GM12878 (cell line): ENCODE measurements around the gene MAPKBP1. TPM values are rescaled to one million over a fixed set of nuclear protein-coding genes. Genes with fewer than 3 reads are reported as not detected.

ENCODE experiments used
- ATAC-seq: fragments of 200-7000 bp; cut with Tn5 transposase; 3 replicates; pipeline ENCODE4 v1.9.1; 2020; ENCODE audit warnings: mild to moderate bottlenecking, moderate library complexity
- BruUV-seq: library from RNA; stranded (reverse); fragments of 400-500 nt; replicated peaks from 2 replicates; lab custom pipeline; 2021; lab: Mats Ljungman, UMichigan
- CTCF ChIA-PET: fragments of 300-600 bp; sonication (Branson Sonifier 250); formaldehyde crosslinking; extraction: SDS; loops from one replicate; lab custom pipeline; 2021; ENCODE audit warnings: inconsistent platforms; lab: Yijun Ruan, JAX
- POLR2A ChIA-PET: fragments of 350-600 bp; formaldehyde crosslinking; extraction: SDS; loops from one replicate; lab custom pipeline; 2021; ENCODE audit warnings: inconsistent platforms; lab: Charles Lee
- RAD21 ChIA-PET: fragments of 300-600 bp; sonication (Branson Sonifier 250); formaldehyde crosslinking; loops from one replicate; lab custom pipeline; 2023; ENCODE audit warnings: antibody characterized with exemption; ENCODE audit not compliant: unreplicated experiment; lab: Charles Lee
- SMC1A ChIA-PET: fragments of 300-600 bp; sonication (Branson Sonifier 250); formaldehyde crosslinking; loops from one replicate; lab custom pipeline; 2023; ENCODE audit not compliant: unreplicated experiment, uncharacterized antibody; lab: Charles Lee
- DNase-seq: peaks from one replicate; pipeline ENCODE4 v3.0.0-alpha.2; 2011; ENCODE audit warnings: low read depth, low spot score
- FAIRE-seq: peaks from 3 replicates; lab custom pipeline; 2011; peaks lifted over from hg19 to GRCh38; lab: Jason Lieb, UNC
- H2AFZ ChIP-seq: 2 replicates; pipeline ENCODE4 v1.6.0; 2011; ENCODE audit warnings: low read depth, low read length, control low read depth; ENCODE audit not compliant: control insufficient read depth
- H3K27ac ChIP-seq: 2 replicates; pipeline ENCODE4 v1.5.1; 2011; ENCODE audit warnings: control low read depth; ENCODE audit not compliant: control insufficient read depth, insufficient read depth
- H3K27me3 ChIP-seq, 2 experiments: replicated peaks in 1 of 2; 2 replicates each; pipeline versions ENCODE4 v1.6.0 to v1.6.1; 2011; ENCODE audit warnings: low read length in 1 of 2; ENCODE audit not compliant: control insufficient read depth in 2 of 2, insufficient read depth in 2 of 2
- H3K36me3 ChIP-seq, 2 experiments: 2 replicates each; pipeline ENCODE4 v1.5.1; 2011; ENCODE audit warnings: low read length in 1 of 2; ENCODE audit not compliant: control insufficient read depth in 2 of 2, insufficient read depth in 2 of 2
- H3K4me1 ChIP-seq: 2 replicates; pipeline ENCODE4 v1.6.1; 2011; ENCODE audit warnings: mild to moderate bottlenecking, low read length, moderate library complexity, mixed read lengths; ENCODE audit not compliant: control insufficient read depth, insufficient read depth
- H3K4me2 ChIP-seq: 2 replicates; pipeline ENCODE4 v1.6.0; 2011; ENCODE audit warnings: control low read depth; ENCODE audit not compliant: control insufficient read depth, insufficient read depth
- H3K4me3 ChIP-seq: fragments of 200-600 bp; sonication (generic); 2 replicates; pipeline ENCODE4 v1.5.1; 2016
- H3K79me2 ChIP-seq: 2 replicates; pipeline ENCODE4 v1.6.0; 2011; ENCODE audit warnings: low read length; ENCODE audit not compliant: control insufficient read depth, insufficient read depth
- H3K9ac ChIP-seq: 2 replicates; pipeline ENCODE4 v1.8.0; 2011; ENCODE audit warnings: low read length, control low read depth, mixed read lengths; ENCODE audit not compliant: control insufficient read depth, insufficient read depth
- H3K9me3 ChIP-seq: replicated peaks from 3 replicates; pipeline ENCODE4 v1.5.1; 2011; ENCODE audit warnings: mild to moderate bottlenecking, low read length; ENCODE audit not compliant: control insufficient read depth, insufficient read depth
- H4K20me1 ChIP-seq: 2 replicates; pipeline ENCODE4 v1.6.0; 2011; ENCODE audit not compliant: control insufficient read depth, insufficient read depth
- ATF3 ChIP-seq: IDR thresholded peaks from 2 replicates; pipeline ENCODE4 v1.6.1; 2011; ENCODE audit warnings: low read depth, mild to moderate bottlenecking, low read length, moderate library complexity, borderline replicate concordance; ENCODE audit errors: extremely low read depth
- FOXK2 ChIP-seq: fragments of 450-650 bp; IDR thresholded peaks from 2 replicates; pipeline ENCODE4 v1.6.1; 2017; ENCODE audit warnings: mild to moderate bottlenecking, moderate library complexity
- POLR2AphosphoS2 ChIP-seq: IDR thresholded peaks from 2 replicates; pipeline ENCODE4 v1.6.1; 2011; ENCODE audit warnings: low read depth, mild to moderate bottlenecking, low read length, improper control_type of control experiment, moderate library complexity
- TCF12 ChIP-seq: IDR thresholded peaks from 2 replicates; pipeline ENCODE4 v1.6.1; 2011; ENCODE audit warnings: low read depth, mild to moderate bottlenecking, low read length
- ZNF207 ChIP-seq: fragments of 450-650 bp; IDR thresholded peaks from 2 replicates; pipeline ENCODE4 v1.6.1; 2014; ENCODE audit warnings: antibody characterized with exemption, mild to moderate bottlenecking, borderline replicate concordance
- WGBS: methylation state at CpG from one replicate; pipeline ENCODE4 v1.1.6; 2016; ENCODE audit warnings: low lambda C conversion rate; ENCODE audit not compliant: insufficient replicate concordance, insufficient coverage; ENCODE audit errors: missing lambda C conversion rate; 5-methylcytosine and 5-hydroxymethylcytosine counted together
- in situ Hi-C: fragments of 300-500 bp; cut with MboI; formaldehyde crosslinking; loops from 9 replicates; pipeline ENCODE4 v1.14.3; 2018; ENCODE audit warnings: mixed read lengths
- intact Hi-C: fragments of 100-400 bp; cut with micrococcal nuclease; formaldehyde crosslinking; loops from one replicate; pipeline ENCODE4 v1.14.2; 2022; ENCODE audit not compliant: unreplicated experiment
- polyA plus RNA-seq, 11 experiments: library from polyadenylated mRNA; depleted of rRNA in 4 of 11; unstranded in 6 of 11; stranded (reverse) in 5 of 11; fragments of >200 nt; fragmentation: Nextera tagmentation in 4 of 11; fragmentation: Illumina TruSeq in 1 of 11; extraction: Ambion mirVana in 4 of 11; extraction: Trizol in 1 of 11; gene quantifications; 1 replicate in 1 of 11; 2 replicates in 10 of 11; pipeline versions ENCODE4 v1.2.1 to v1.2.3, GENCODE V29; 2011 to 2016; ENCODE audit warnings: inconsistent platforms in 2 of 11, missing spikeins in 2 of 11, low read depth in 1 of 11
- total RNA-seq, 4 experiments: library from RNA; depleted of rRNA in 3 of 4; stranded (reverse); fragments of >200 nt in 3 of 4; fragmentation: Illumina TruSeq in 1 of 4; extraction: Trizol in 1 of 4; gene quantifications; 2 replicates each; pipeline versions ENCODE4 v1.2.1 to v1.2.3, GENCODE V29; 2013 to 2021

Gene MAPKBP1
- total and polyA plus RNA-seq, 10 of the 15 experiments (the other 5 are each of a cell fraction or from before 2014, with no cell fraction given): 0.44 to 19.0 (median 7.3) TPM

DNA sequence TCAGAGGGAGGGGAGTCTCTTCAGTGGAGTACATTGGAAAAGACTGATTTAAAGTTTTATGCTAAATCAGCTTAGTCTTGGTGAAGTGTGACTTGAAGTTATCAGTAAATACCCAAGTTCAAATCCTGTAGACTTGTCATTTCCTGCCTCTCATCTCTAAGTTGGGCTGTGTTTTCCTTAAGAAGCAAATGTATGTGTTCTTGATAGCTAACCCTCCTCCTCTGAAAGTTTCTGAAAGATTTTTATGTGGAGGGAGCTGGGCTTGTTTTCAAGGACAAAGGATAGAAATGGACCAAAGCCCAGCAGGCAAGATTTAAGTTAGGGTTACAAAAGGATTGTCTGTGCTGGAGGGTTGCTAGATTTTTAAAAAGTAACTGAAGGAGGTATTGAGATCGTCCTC is 4.2 kb downstream of the MAPKBP1 start:
- Histone ChIP-seq H3K4me1 (peaks cover 17% of the 10 kb centered on the region), H3K4me3 (peak overlapping the region; percentile 39; the same call in 1 of the 2 replicates), H3K79me2 (peaks cover 48% of the 10 kb centered on the region), H3K27ac (no peak overlapping the region), H3K4me2 (no peak overlapping the region), H3K36me3 (no peaks in the 10 kb centered on the region), H3K27me3 (no peaks in the 10 kb centered on the region), H4K20me1 (no peaks in the 10 kb centered on the region), H3K9ac (no peak overlapping the region), H2AFZ (no peak overlapping the region), H3K9me3 (no peaks in the 10 kb centered on the region)
- DNase-seq (no peak), FAIRE-seq (no peak), ATAC-seq (no peak)
- no TSS peak for BruUV-seq
- intact Hi-C loops (no loop called here), in situ Hi-C loops (no loop called here)
- POLR2A ChIA-PET: interaction anchor here (11.3 kb wide), 1 partner anchor 14 kb away, joined by 170 read pairs; no protein-coding TSS in a partner anchor
- 100% methylated on average over 1 of the region's 1 CpG for WGBS
- CTCF ChIA-PET: interaction anchor here (0.8 to 11.4 kb wide), 9 partner anchors 10 to 313 kb away, joined by 3 to 365 read pairs (median 4); partner anchors contain the start of gene MGA
- RAD21 ChIA-PET: interaction anchor here (0.9 to 10.2 kb wide), 4 partner anchors 14 to 126 kb away, joined by 3 to 305 read pairs (median 86); no protein-coding TSS in a partner anchor
- TF ChIP-seq ATF3: no peak
- no peak for TF ChIP-seq FOXK2
- no peak for TF ChIP-seq ZNF207
- no peak for TF ChIP-seq TCF12
- no peak for TF ChIP-seq POLR2AphosphoS2
- SMC1A ChIA-PET: interaction anchor here (1.1 to 9.6 kb wide), 5 partner anchors 14 to 126 kb away, joined by 3 to 268 read pairs (median 5); no protein-coding TSS in a partner anchor
